Measurements from ENCODE around the gene GXYLT2.

DNA sequence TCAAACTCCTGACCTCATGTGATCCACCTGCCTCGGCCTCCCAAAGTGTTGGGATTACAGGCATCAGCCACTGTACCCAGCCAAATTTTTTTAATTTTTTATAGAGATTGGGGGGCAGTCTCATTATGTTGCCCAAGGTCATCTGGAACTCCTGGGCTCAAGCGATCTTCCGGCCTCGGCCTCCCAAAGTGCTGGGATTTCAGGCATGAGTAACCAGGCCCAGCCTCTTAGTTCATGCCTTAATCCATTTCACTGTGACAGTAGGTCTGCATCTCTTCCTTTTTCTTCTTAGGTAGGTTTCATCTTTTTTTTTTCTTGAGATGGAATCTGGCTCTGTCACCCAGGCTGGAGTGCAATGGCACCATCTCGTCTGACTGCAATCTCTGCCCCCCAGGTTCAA is 71.5 kb downstream of the GXYLT2 start:
- TF ChIP-seq YY1 (IDR thresholded peaks at IDR 0.05; ENCODE audit: insufficient read depth, insufficient read length) (no peak), ZNF274 (IDR thresholded peaks at IDR 0.05; ENCODE audit: low read depth, low read length) (no peak)
